Activated effector memory CD4-positive, alpha-beta T cell treated with anti-CD3 and anti-CD28 coated beads, Interleukin-2, amount 50 U/mL, for 16 hours (primary cell): ENCODE measurements around the gene SLC12A9.
"Not testable (repeated sequence)": the region's sequence is repeated elsewhere in the genome, so short reads cannot be mapped to it uniquely, and the experiment has no call there.

Experiments
- DNase-seq: peaks from one replicate; pipeline ENCODE4 v3.0.0-alpha.2; 2020

Gene SLC12A9

DNA sequence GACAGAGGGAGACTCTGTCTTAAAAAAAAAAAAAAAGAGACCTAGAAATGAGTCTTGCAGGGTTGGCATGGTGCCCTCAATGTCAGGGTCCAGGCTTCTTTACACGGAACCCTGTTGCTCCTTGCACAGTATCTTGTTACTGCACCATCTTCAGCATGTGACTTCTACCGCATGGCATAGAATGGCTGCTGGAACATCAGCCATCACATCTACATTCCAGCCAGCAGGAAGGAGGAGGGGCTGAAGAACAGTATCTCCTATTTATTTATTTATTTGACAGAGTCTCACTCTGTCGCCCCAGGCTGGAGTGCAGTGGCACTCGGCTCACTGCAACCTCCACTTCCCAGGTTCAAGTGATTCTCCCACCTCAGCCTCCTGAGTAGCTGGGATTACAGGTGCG, 46.9 kb downstream of the SLC12A9 start:
- DNase-seq = no peak

GRCh38 chr7:100900978-100901377, 48.5 kb downstream of the SLC12A9 start:
- DNase-seq = no peak

- DNase-seq = no peak
These were observed 49.4 kb downstream of the SLC12A9 start for GRCh38 chr7:100901921-100902332.

DNA sequence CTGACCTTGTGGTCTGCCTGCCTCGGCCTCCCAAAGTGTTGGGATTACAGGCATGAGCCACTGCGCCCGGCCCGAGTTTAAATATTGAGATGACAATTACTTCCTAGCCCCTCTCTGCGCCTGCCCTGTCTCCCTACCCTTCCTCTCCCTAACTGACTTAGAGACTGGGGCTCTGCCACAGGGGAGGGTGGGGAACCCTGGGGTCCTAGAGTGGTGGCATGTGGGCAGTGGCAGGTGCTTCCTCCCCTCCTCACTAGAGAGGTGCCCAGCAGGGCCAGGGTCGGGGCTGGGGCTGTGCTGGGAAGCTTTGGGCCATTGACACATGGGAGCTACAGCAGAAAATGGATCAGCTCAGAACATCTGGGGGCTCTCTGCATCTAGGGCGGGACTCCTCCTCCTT, 50.1 kb downstream of the SLC12A9 start:
- no peak for DNase-seq

GRCh38 chr7:100908512-100908911, 56.0 kb downstream of the SLC12A9 start:
- DNase-seq = no peak

DNA sequence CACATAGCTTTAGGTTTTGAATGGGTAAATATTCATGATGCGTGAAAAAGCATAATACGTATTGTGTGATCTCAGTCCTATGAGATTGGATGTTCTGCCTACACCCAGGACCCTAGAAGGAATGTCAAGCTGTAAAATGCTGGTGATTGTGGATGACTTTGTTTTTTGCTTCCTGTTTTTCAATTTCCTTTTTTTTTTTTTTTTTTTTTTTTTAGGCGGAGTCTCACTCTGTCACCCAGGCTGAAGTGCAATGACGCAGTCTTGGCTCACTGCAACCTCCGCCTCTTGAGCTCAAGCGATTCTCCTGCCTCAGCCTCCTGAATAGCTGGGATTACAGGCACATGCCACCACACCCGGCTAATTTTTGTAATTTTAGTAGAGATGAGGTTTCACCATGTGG, 57.9 kb downstream of the SLC12A9 start:
- not testable (repeated sequence) for DNase-seq

DNA sequence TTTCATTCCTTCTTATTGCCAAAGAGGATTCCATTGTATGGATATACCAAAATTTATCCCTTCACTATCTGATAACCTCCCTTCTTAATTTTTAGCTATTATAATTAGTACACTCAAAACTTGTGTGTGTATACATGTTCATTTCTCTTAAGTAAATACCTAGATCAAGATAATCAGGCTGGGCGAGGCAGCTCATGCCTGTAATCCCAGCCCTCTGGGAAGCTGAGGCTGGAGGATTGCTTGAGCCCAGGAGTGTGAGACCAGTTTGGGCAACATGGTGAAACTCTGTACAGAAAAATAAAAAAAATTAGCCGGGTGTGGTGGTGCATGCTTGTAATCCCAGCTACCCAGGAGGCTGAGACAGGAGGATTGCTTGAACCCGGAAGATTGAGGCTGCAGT, 59.0 kb downstream of the SLC12A9 start:
- no peak for DNase-seq

DNA sequence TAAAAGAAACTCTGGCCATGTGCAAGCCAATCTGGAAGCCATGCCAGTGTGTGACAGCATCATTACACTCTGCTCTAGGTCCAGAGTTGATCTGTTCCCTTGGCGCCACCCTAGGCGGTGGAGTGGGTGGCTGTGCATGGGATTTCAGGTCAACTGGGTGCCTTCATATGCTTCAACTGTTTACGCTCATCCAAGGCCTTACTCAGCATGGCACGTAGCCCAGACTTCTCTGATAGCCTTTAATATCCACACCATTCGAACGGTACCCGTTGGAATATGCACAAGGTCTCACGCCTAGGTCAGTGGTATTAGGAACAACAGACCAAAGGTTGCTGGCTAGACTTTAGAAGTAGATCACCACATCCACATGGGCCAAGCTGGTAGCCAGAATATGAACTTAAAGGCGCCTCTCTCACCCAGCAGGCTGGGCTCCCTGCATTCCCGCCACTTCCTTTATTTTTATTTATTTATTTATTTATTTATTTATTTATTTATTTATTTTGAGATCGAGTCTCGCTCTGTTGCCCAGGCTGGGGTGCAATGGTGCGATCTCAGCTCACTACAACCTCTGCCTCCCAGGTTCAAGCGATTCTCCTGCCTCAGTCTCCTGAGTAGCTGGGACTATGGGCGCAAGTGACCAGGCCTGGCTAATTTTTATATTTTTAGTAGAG, 61.8 kb downstream of the SLC12A9 start:
- DNase-seq = no peak

DNA sequence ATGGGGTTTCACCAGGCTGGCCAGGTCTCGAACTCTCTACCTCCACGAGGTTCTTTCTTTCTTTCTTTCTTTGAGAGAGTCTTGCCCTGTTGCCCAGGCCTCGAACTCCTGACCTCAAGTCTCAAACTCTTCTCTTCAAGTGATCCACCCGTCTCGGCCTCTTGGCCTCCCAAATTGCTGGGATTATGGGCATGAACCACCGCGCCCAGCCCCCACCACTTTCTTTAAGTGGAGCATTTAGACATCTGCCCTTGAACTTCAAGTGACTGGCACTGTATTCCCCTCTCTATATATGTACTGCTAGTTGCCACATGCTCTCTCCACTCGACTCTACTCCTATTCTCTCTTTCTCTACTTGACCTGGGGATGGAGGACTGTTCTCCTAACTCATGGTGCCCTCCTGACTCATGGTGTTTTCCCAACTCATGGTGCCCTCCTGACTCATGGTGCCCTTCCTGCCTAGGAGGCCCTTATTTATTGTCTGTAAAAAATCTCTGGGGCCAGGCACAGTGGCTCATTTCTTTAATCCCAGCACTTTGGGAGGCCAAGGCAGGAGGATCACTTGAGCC, 62.5 kb downstream of the SLC12A9 start:
- no peak for DNase-seq
